HCT116 (cell line): ENCODE measurements around the gene C5orf63. TPM values are rescaled to one million over a fixed set of nuclear protein-coding genes. Genes with fewer than 3 reads are reported as not detected.

Experiments used
- ATAC-seq: fragments of 200-7000 bp; cut with Tn5 transposase; 2 replicates; pipeline ENCODE4 v1.9.1; 2020; ENCODE audit warnings: mild to moderate bottlenecking, moderate library complexity
- BruUV-seq: library from RNA; stranded (reverse); fragments of 400-500 nt; replicated peaks from 2 replicates; lab custom pipeline; 2021; lab: Mats Ljungman, UMichigan
- CTCF ChIA-PET: fragments of 300-600 bp; sonication (Branson Sonifier 250); formaldehyde crosslinking; loops from one replicate; lab custom pipeline; 2021; ENCODE audit warnings: antibody characterized with exemption; lab: Charles Lee
- POLR2A ChIA-PET: fragments of 300-600, 350-600 bp; sonication (Branson Sonifier 250); formaldehyde crosslinking; loops from one replicate; lab custom pipeline; 2021; ENCODE audit warnings: antibody characterized with exemption; lab: Charles Lee
- RAD21 ChIA-PET, 2 experiments: fragments of 300-600 bp; sonication (Branson Sonifier 250); formaldehyde crosslinking; loops; one replicate each; lab custom pipeline; 2023; ENCODE audit warnings: low total read pairs in 2 of 2; ENCODE audit not compliant: uncharacterized antibody in 2 of 2, unreplicated experiment in 2 of 2, low non-redundant PET in 1 of 2; lab: Charles Lee
- DNase-seq: peaks from one replicate; pipeline ENCODE4 v3.0.0-alpha.2; 2010; ENCODE audit warnings: low read depth, low spot score
- H2AFZ ChIP-seq: fragments of 200-600 bp; shearing (Covaris generic), sonication (generic); 2 replicates; pipeline ENCODE4 v1.6.1; 2017; ENCODE audit warnings: low read depth, mixed run types, mixed read lengths, antibody characterized with exemption, low read length; ENCODE audit not compliant: poor library complexity, severe bottlenecking
- H3K27ac ChIP-seq: 2 replicates; pipeline ENCODE4 v1.5.1; 2012; ENCODE audit warnings: low read depth, low read length
- H3K27me3 ChIP-seq: fragments of 200-600 bp; sonication (generic); 2 replicates; pipeline ENCODE4 v1.6.1; 2016; ENCODE audit warnings: mixed run types, low read length, mixed read lengths; ENCODE audit not compliant: insufficient read depth
- H3K36me3 ChIP-seq, 2 experiments: fragments of 200-500 bp in 1 of 2; fragments of 200-600 bp in 1 of 2; sonication (Bioruptor generic) in 1 of 2; sonication (generic) in 1 of 2; 2 replicates each; pipeline versions ENCODE4 v1.5.1 to v1.6.1; 2014 to 2016; ENCODE audit warnings: low read length in 2 of 2, inconsistent platforms in 1 of 2, mixed read lengths in 1 of 2, mixed run types in 1 of 2; ENCODE audit not compliant: insufficient read depth in 2 of 2, control insufficient read depth in 1 of 2
- H3K4me1 ChIP-seq, 2 experiments: fragments of 200-600 bp in 1 of 2; sonication (generic) in 1 of 2; 2 replicates each; pipeline versions ENCODE4 v1.5.1 to v1.6.1; 2012 to 2017; ENCODE audit warnings: low read length in 2 of 2, inconsistent platforms in 1 of 2, mild to moderate bottlenecking in 1 of 2, mixed read lengths in 1 of 2, mixed run types in 1 of 2, moderate library complexity in 1 of 2; ENCODE audit not compliant: insufficient read depth in 2 of 2, control insufficient read depth in 1 of 2
- H3K4me2 ChIP-seq: fragments of 200-600 bp; sonication (generic); 2 replicates; pipeline ENCODE4 v1.6.1; 2017; ENCODE audit warnings: mixed run types, low read length, mixed read lengths
- H3K4me3 ChIP-seq, 2 experiments: fragments of 200-600 bp in 1 of 2; sonication (generic) in 1 of 2; replicated peaks in 1 of 2; 2 replicates each; pipeline ENCODE4 v1.5.1; 2011 to 2016; ENCODE audit warnings: low read length in 2 of 2, control low read depth in 1 of 2, low read depth in 1 of 2, mild to moderate bottlenecking in 1 of 2, mixed read lengths in 1 of 2, mixed run types in 1 of 2
- H3K79me2 ChIP-seq: fragments of 200-600 bp; sonication (generic); 2 replicates; pipeline ENCODE4 v1.6.1; 2017; ENCODE audit warnings: mild to moderate bottlenecking, mixed run types, low read length, moderate library complexity, mixed read lengths; ENCODE audit not compliant: insufficient read depth
- H3K9ac ChIP-seq: fragments of 200-600 bp; sonication (generic); 2 replicates; pipeline ENCODE4 v1.6.1; 2016; ENCODE audit warnings: low read length, mixed read lengths
- H3K9me2 ChIP-seq: fragments of 200-600 bp; sonication (generic), shearing (Covaris generic); 2 replicates; pipeline ENCODE4 v1.6.1; 2017; ENCODE audit warnings: mixed run types, mild to moderate bottlenecking, moderate library complexity; ENCODE audit not compliant: insufficient read depth
- H3K9me3 ChIP-seq, 2 experiments: fragments of 200-500 bp in 1 of 2; fragments of 200-600 bp in 1 of 2; sonication (Bioruptor generic) in 1 of 2; sonication (generic) in 1 of 2; 2 replicates each; pipeline ENCODE4 v1.6.1; 2014 to 2017; ENCODE audit warnings: low read length in 2 of 2, mixed read lengths in 2 of 2, inconsistent platforms in 1 of 2, low read depth in 1 of 2, mild to moderate bottlenecking in 1 of 2, mixed run types in 1 of 2, moderate library complexity in 1 of 2; ENCODE audit not compliant: control insufficient read depth in 1 of 2, insufficient read depth in 1 of 2
- H4K20me1 ChIP-seq: fragments of 200-600 bp; sonication (generic), shearing (Covaris generic); 2 replicates; pipeline ENCODE4 v1.6.1; 2017; ENCODE audit warnings: mixed run types, mild to moderate bottlenecking, moderate library complexity; ENCODE audit not compliant: insufficient read depth
- ATF3 ChIP-seq: IDR thresholded peaks from 2 replicates; pipeline ENCODE4 v1.6.1; 2012
- CBX3 ChIP-seq: IDR thresholded peaks from 2 replicates; pipeline ENCODE4 v1.6.1; 2012; ENCODE audit warnings: low read depth
- CEBPB ChIP-seq: IDR thresholded peaks from 2 replicates; pipeline ENCODE4 v1.6.1; 2012; ENCODE audit warnings: low read depth
- CTCF ChIP-seq, 3 experiments: fragments of 200-600 bp in 1 of 3; sonication (generic) in 1 of 3; IDR thresholded peaks in 2 of 3; conservative IDR thresholded peaks in 1 of 3; 2 replicates each; pipeline ENCODE4 v1.5.1; 2012 to 2017; ENCODE audit warnings: low read depth in 2 of 3, low read length in 2 of 3, antibody characterized with exemption in 1 of 3, borderline replicate concordance in 1 of 3, control low read depth in 1 of 3, mild to moderate bottlenecking in 1 of 3, mixed read lengths in 1 of 3, mixed run types in 1 of 3, moderate library complexity in 1 of 3; ENCODE audit not compliant: insufficient read depth in 1 of 3
- EGR1 ChIP-seq: IDR thresholded peaks from 2 replicates; pipeline ENCODE4 v1.6.1; 2012; ENCODE audit warnings: low read depth
- EZH2phosphoT487 ChIP-seq: fragments of 200-600 bp; IDR thresholded peaks from 2 replicates; pipeline ENCODE4 v1.6.1; 2018; ENCODE audit warnings: antibody characterized with exemption, borderline replicate concordance
- JUND ChIP-seq: IDR thresholded peaks from 2 replicates; pipeline ENCODE4 v1.6.1; 2012
- POLR2AphosphoS5 ChIP-seq: IDR thresholded peaks from 2 replicates; pipeline ENCODE4 v1.6.1; 2011; ENCODE audit warnings: mild to moderate bottlenecking, low read depth, low read length, moderate library complexity
- REST ChIP-seq: IDR thresholded peaks from 2 replicates; pipeline ENCODE4 v1.6.1; 2012; ENCODE audit warnings: low read depth
- SIN3A ChIP-seq: IDR thresholded peaks from 2 replicates; pipeline ENCODE4 v1.6.1; 2012; ENCODE audit warnings: low read depth
- SP1 ChIP-seq: IDR thresholded peaks from 2 replicates; pipeline ENCODE4 v1.6.1; 2012; ENCODE audit warnings: low read depth
- SRF ChIP-seq: IDR thresholded peaks from 2 replicates; pipeline ENCODE4 v1.6.1; 2012; ENCODE audit warnings: low read depth
- TCF7L2 ChIP-seq: IDR thresholded peaks from 2 replicates; pipeline ENCODE4 v1.7.0; 2011; ENCODE audit warnings: borderline replicate concordance, inconsistent platforms; ENCODE audit not compliant: insufficient read depth, insufficient read length; ENCODE audit errors: extremely low read depth
- YY1 ChIP-seq: IDR thresholded peaks from 2 replicates; pipeline ENCODE4 v1.6.1; 2011; ENCODE audit warnings: low read length, low read depth, moderate library complexity, mild to moderate bottlenecking; ENCODE audit not compliant: insufficient replicate concordance; ENCODE audit errors: extremely low read depth
- ZBTB33 ChIP-seq: IDR thresholded peaks from 2 replicates; pipeline ENCODE4 v1.6.1; 2011; ENCODE audit warnings: mild to moderate bottlenecking, low read length, moderate library complexity; ENCODE audit not compliant: insufficient replicate concordance; ENCODE audit errors: extremely low read depth
- ZFX ChIP-seq: fragments of 450-650 bp; IDR thresholded peaks from 2 replicates; pipeline ENCODE4 v1.6.1; 2017
- intact Hi-C: fragments of 100-400 bp; cut with micrococcal nuclease; formaldehyde crosslinking; loops from 2 replicates; pipeline ENCODE4 v1.10.0; 2022
- total RNA-seq: library from RNA; stranded (reverse); gene quantifications from one replicate; pipeline ENCODE4 v1.2.1, GENCODE V29; 2021; ENCODE audit not compliant: unreplicated experiment

C5orf63 gene
- total RNA-seq, 1 experiment from 2014 or later: 4.4 TPM

GRCh38 chr5:127002390-127002789 is 70.9 kb downstream of the C5orf63 start:
- H3K27me3 ChIP-seq: no peaks in the 10 kb centered on the region
- H3K9me2 ChIP-seq: no peaks in the 10 kb centered on the region
- intact Hi-C loops: no loop called here
- ChIA-PET CTCF (no interaction called here), POLR2A (no interaction called here), RAD21 (no interaction called here)
- no peaks in the 10 kb centered on the region for H4K20me1 ChIP-seq
- H3K9ac ChIP-seq: no peak overlapping the region
- no peaks in the 10 kb centered on the region for H3K4me1 ChIP-seq
- H3K4me3 ChIP-seq: no peak overlapping the region
- no peaks in the 10 kb centered on the region for H3K36me3 ChIP-seq
- no peak overlapping the region for H2AFZ ChIP-seq
- TF ChIP-seq CTCF (IDR thresholded peaks at IDR 0.05 in 2 of 3, conservative IDR thresholded peaks at IDR 0.05 in 1 of 3; ENCODE audit: borderline replicate concordance in 1 of 3, insufficient read depth in 1 of 3, low read depth in 2 of 3, low read length in 2 of 3): no peak
- TF ChIP-seq ZBTB33: no peak
- TF ChIP-seq POLR2AphosphoS5: no peak
- no peak for TF ChIP-seq SRF
- TF ChIP-seq REST: no peak
- no peak for TF ChIP-seq SIN3A
- TF ChIP-seq SP1: no peak
- TF ChIP-seq CBX3: no peak
- no peak for TF ChIP-seq EGR1
- TF ChIP-seq CEBPB: no peak
- no peak for TF ChIP-seq YY1
- TF ChIP-seq ATF3: no peak
- no peak for TF ChIP-seq ZFX
- TF ChIP-seq JUND: no peak
- no peak for TF ChIP-seq TCF7L2
- no peak for TF ChIP-seq EZH2phosphoT487
- no peak for DNase-seq
- no peak overlapping the region for H3K27ac ChIP-seq
- no TSS peak for BruUV-seq
- H3K4me2 ChIP-seq: no peak overlapping the region
- no peaks in the 10 kb centered on the region for H3K79me2 ChIP-seq
- no peak for ATAC-seq
- no peaks in the 10 kb centered on the region for H3K9me3 ChIP-seq
